IMR-90 (cell line): ENCODE measurements around the gene LRIT2. TPM values are rescaled to one million over a fixed set of nuclear protein-coding genes. Genes with fewer than 3 reads are reported as not detected.

Source experiments
- ATAC-seq: fragments of 200-7000 bp; cut with Tn5 transposase; 2 replicates; pipeline ENCODE4 v1.9.1; 2020; ENCODE audit warnings: low read depth, mild to moderate bottlenecking, moderate library complexity
- BruUV-seq: library from RNA; stranded (reverse); fragments of 400-500 nt; replicated peaks from 2 replicates; lab custom pipeline; 2021; lab: Mats Ljungman, UMichigan
- CTCF ChIA-PET: fragments of 300-600 bp; formaldehyde crosslinking; extraction: SDS; loops from one replicate; lab custom pipeline; 2021; ENCODE audit warnings: antibody characterized with exemption; lab: Yijun Ruan, JAX
- POLR2A ChIA-PET: fragments of 300-600 bp; sonication (Branson Sonifier 250); formaldehyde crosslinking; loops from one replicate; lab custom pipeline; 2022; ENCODE audit warnings: antibody characterized with exemption; ENCODE audit not compliant: unreplicated experiment; lab: Charles Lee
- DNase-seq: peaks from one replicate; pipeline ENCODE4 v3.0.0; 2013
- H2AFZ ChIP-seq: replicated peaks from 2 replicates; pipeline ENCODE3; 2013; ENCODE audit warnings: low read length, mild to moderate bottlenecking; ENCODE audit not compliant: poor library complexity
- H2AK5ac ChIP-seq: 2 replicates; pipeline ENCODE4 v1.6.1; 2013; ENCODE audit warnings: low read depth, low read length, inconsistent platforms
- H2AK9ac ChIP-seq: replicated peaks from 2 replicates; pipeline ENCODE3; 2013; ENCODE audit warnings: mild to moderate bottlenecking, low read depth, low read length, moderate library complexity; ENCODE audit not compliant: poor library complexity
- H2BK120ac ChIP-seq: 2 replicates; pipeline ENCODE4 v1.6.1; 2013; ENCODE audit warnings: low read depth, low read length, inconsistent platforms
- H2BK15ac ChIP-seq: 3 replicates; pipeline ENCODE4 v1.6.1; 2013; ENCODE audit warnings: low read depth, low read length, inconsistent platforms
- H2BK20ac ChIP-seq: 2 replicates; pipeline ENCODE4 v1.6.1; 2013; ENCODE audit warnings: low read depth, mild to moderate bottlenecking, inconsistent platforms, low read length, moderate library complexity
- H2BK5ac ChIP-seq: 2 replicates; pipeline ENCODE4 v1.6.1; 2013; ENCODE audit warnings: mild to moderate bottlenecking, low read depth, low read length, inconsistent platforms; ENCODE audit not compliant: poor library complexity, severe bottlenecking
- H3K14ac ChIP-seq: replicated peaks from 2 replicates; pipeline ENCODE4 v1.6.1; 2013; ENCODE audit warnings: low read depth, low read length, inconsistent platforms
- H3K18ac ChIP-seq: 2 replicates; pipeline ENCODE4 v1.6.1; 2013; ENCODE audit warnings: low read depth, low read length, control low read depth
- H3K23ac ChIP-seq: 2 replicates; pipeline ENCODE4 v1.6.1; 2013; ENCODE audit warnings: low read depth, low read length, inconsistent platforms
- H3K27ac ChIP-seq: 2 replicates; pipeline ENCODE4 v1.5.1; 2013; ENCODE audit warnings: mild to moderate bottlenecking, control low read depth, low read length; ENCODE audit not compliant: insufficient read depth
- H3K27me3 ChIP-seq: 2 replicates; pipeline ENCODE4 v1.6.1; 2013; ENCODE audit warnings: low read length; ENCODE audit not compliant: control insufficient read depth, insufficient read depth
- H3K36me3 ChIP-seq: 2 replicates; pipeline ENCODE4 v1.6.1; 2013; ENCODE audit warnings: low read length, mixed read lengths; ENCODE audit not compliant: control insufficient read depth, insufficient read depth
- H3K4ac ChIP-seq: 2 replicates; pipeline ENCODE4 v1.6.1; 2013; ENCODE audit warnings: low read depth, low read length, inconsistent platforms
- H3K4me1 ChIP-seq: 2 replicates; pipeline ENCODE4 v1.6.1; 2013; ENCODE audit warnings: low read length, mixed read lengths; ENCODE audit not compliant: control insufficient read depth, insufficient read depth
- H3K4me2 ChIP-seq: 2 replicates; pipeline ENCODE4 v1.6.1; 2013; ENCODE audit warnings: low read depth, mild to moderate bottlenecking, control low read depth, low read length, moderate library complexity
- H3K4me3 ChIP-seq: 2 replicates; pipeline ENCODE4 v1.5.1; 2013; ENCODE audit warnings: low read depth, mild to moderate bottlenecking, control low read depth, low read length, moderate library complexity; ENCODE audit not compliant: insufficient read depth
- H3K56ac ChIP-seq: 2 replicates; pipeline ENCODE4 v1.6.1; 2013; ENCODE audit warnings: low read length, inconsistent platforms; ENCODE audit not compliant: insufficient read depth; ENCODE audit errors: extremely low read depth
- H3K79me1 ChIP-seq, 2 experiments: 2 replicates each; pipeline ENCODE4 v1.6.1; 2013; ENCODE audit warnings: low read length in 2 of 2, inconsistent platforms in 1 of 2, low read depth in 1 of 2
- H3K9ac ChIP-seq: 2 replicates; pipeline ENCODE4 v1.6.1; 2013; ENCODE audit warnings: low read depth, low read length, control low read depth
- H3K9me1 ChIP-seq: 2 replicates; pipeline ENCODE4 v1.6.1; 2013; ENCODE audit warnings: low read length, inconsistent platforms; ENCODE audit not compliant: insufficient read depth
- H3K9me3 ChIP-seq: 2 replicates; pipeline ENCODE4 v1.6.1; 2013; ENCODE audit warnings: low read length; ENCODE audit not compliant: control insufficient read depth, insufficient read depth
- H4K20me1 ChIP-seq: 2 replicates; pipeline ENCODE4 v1.6.1; 2013; ENCODE audit warnings: low read length, inconsistent platforms; ENCODE audit not compliant: insufficient read depth
- H4K5ac ChIP-seq: 2 replicates; pipeline ENCODE4 v1.6.1; 2013; ENCODE audit warnings: mild to moderate bottlenecking, low read depth, low read length, control low read depth
- H4K8ac ChIP-seq, 2 experiments: 2 replicates each; pipeline ENCODE4 v1.6.1; 2013; ENCODE audit warnings: low read depth in 2 of 2, low read length in 2 of 2, control low read depth in 1 of 2, inconsistent platforms in 1 of 2
- H4K91ac ChIP-seq: 2 replicates; pipeline ENCODE4 v1.6.1; 2013; ENCODE audit warnings: low read depth, low read length, inconsistent platforms; ENCODE audit not compliant: insufficient read depth
- RFX5 ChIP-seq: IDR thresholded peaks from 2 replicates; pipeline ENCODE4 v1.8.0; 2012; ENCODE audit warnings: low read depth, mild to moderate bottlenecking, low read length, moderate library complexity
- WGBS, 2 experiments: methylation state at CpG; one replicate each; pipeline versions ENCODE4 v1.1.5 to v1.1.7; 2013; ENCODE audit warnings: missing lambda C conversion rate in 2 of 2; ENCODE audit not compliant: insufficient read length in 1 of 2; ENCODE audit errors: extremely low coverage in 2 of 2; 5-methylcytosine and 5-hydroxymethylcytosine counted together
- dilution Hi-C: fragments of 300-500 bp; cut with HindIII; formaldehyde crosslinking; loops from one replicate; pipeline ENCODE4 v1.14.3; 2018; ENCODE audit warnings: low sequenced_read_pairs; ENCODE audit not compliant: unreplicated experiment
- in situ Hi-C: fragments of 300-500 bp; cut with MboI; formaldehyde crosslinking; loops from 3 replicates; pipeline ENCODE4 v1.14.3; 2019; ENCODE audit warnings: low sequenced_read_pairs, inconsistent platforms, mixed read lengths
- intact Hi-C: fragments of 100-400 bp; cut with micrococcal nuclease; formaldehyde crosslinking; loops from 2 replicates; pipeline ENCODE4 v1.10.0; 2022
- polyA plus RNA-seq, 3 experiments: library from polyadenylated mRNA; depleted of rRNA; stranded (reverse); fragments of >200 nt; gene quantifications; 2 replicates each; pipeline ENCODE4 v1.2.3, GENCODE V29; 2012; ENCODE audit warnings: low replicate concordance in 1 of 3
- total RNA-seq: library from RNA; depleted of rRNA; stranded (reverse); fragments of >200 nt; gene quantifications from 2 replicates; pipeline ENCODE4 v1.2.3, GENCODE V29; 2012

The LRIT2 gene
- total and polyA plus RNA-seq, 2 of the 4 experiments (the other 2 are of a cell fraction), result not detected

DNA sequence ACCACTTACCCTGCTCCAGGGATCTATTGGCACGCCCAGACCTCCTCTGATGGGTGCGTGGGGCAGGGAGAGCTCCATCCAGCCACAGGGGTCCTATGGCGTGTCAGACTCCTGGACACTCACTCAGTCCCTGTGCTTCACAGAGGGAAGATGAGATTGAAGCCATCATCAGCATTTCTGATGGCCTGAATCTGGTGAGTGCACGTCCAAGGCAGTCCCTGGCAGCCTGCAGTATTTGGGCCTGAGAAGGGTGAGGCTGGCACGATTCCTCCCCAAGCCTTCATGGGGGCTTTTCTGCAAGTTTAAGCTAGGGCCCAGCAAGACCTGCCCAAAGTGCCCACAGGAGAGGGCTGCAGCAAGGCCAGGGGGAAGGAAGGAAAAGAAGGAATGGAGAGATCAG is 27.7 kb downstream of the LRIT2 start:
- WGBS, 2 experiments, result no CpG with 5 or more reads among the region's 5 CpGs
- H2AFZ ChIP-seq, result no peak overlapping the region
- no peak overlapping the region for H3K4me2 ChIP-seq
- no peak overlapping the region for H3K18ac ChIP-seq
- no peak overlapping the region for H3K23ac ChIP-seq
- no peak overlapping the region for H3K4ac ChIP-seq
- H3K56ac ChIP-seq, result no peak overlapping the region
- ATAC-seq, result no peak
- no peak overlapping the region for H2AK5ac ChIP-seq
- no peaks in the 10 kb centered on the region for H4K20me1 ChIP-seq
- no peak overlapping the region for H4K8ac ChIP-seq
- POLR2A ChIA-PET, result no interaction called here
- no TSS peak for BruUV-seq
- no peaks in the 10 kb centered on the region for H3K9me1 ChIP-seq
- peaks cover 48% of the 10 kb centered on the region for H3K27me3 ChIP-seq
- in situ Hi-C loops, result no loop called here
- TF ChIP-seq RFX5, result no peak
- H3K27ac ChIP-seq, result no peak overlapping the region
- no peak overlapping the region for H2BK15ac ChIP-seq
- no peaks in the 10 kb centered on the region for H3K79me1 ChIP-seq
- CTCF ChIA-PET, result interaction anchor here (0.6 kb wide), 1 partner anchor 443 kb away, joined by 3 read pairs; no protein-coding TSS in a partner anchor
- H3K9ac ChIP-seq, result no peak overlapping the region
- intact Hi-C loops, result no loop called here
- H3K9me3 ChIP-seq, result no peaks in the 10 kb centered on the region
- H3K14ac ChIP-seq, result no peak overlapping the region
- DNase-seq, result no peak
- H3K4me3 ChIP-seq, result no peak overlapping the region
- no peak overlapping the region for H2AK9ac ChIP-seq
- H3K36me3 ChIP-seq, result no peaks in the 10 kb centered on the region
- no peak overlapping the region for H4K91ac ChIP-seq
- dilution Hi-C loops, result no loop called here
- H3K4me1 ChIP-seq, result peaks cover 2% of the 10 kb centered on the region; the same call in 1 of the 2 replicates
- H2BK5ac ChIP-seq, result no peak overlapping the region
- no peak overlapping the region for H2BK20ac ChIP-seq
- H4K5ac ChIP-seq, result no peak overlapping the region
- no peak overlapping the region for H2BK120ac ChIP-seq
